AG09319 (cell line): ENCODE results near the gene SYT14.

Source experiments
- DNase-seq: peaks from one replicate; pipeline ENCODE4 v3.0.0-alpha.2; 2010; ENCODE audit warnings: low read depth; ENCODE audit errors: extremely low read depth
- TF ChIP-seq, protein P1 (sequence below): IDR thresholded peaks from 2 replicates; pipeline ENCODE4 v1.5.1; 2011; ENCODE audit warnings: low read depth, mild to moderate bottlenecking, inconsistent platforms, low read length, moderate library complexity

SYT14 gene

DNA sequence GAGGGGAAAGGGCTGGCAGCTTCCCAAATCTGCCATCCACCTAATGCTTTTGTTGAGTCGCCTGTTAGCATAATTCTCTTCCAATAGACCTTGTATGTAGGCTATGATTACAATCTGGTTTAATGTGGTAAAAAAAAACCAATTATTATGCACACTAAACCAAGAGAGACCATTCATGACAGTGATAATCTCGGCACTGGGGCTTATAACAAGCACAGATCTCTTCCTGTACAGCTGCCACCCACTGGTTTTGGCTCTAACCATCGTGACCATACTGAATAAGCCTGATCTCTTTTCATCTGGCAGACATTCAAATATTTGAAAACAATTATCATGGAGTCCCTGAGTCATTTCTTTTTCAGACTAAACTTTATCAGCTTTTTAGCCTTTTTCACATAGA lies 12.0 kb upstream of the SYT14 start:
- TF ChIP-seq, protein P1, sequence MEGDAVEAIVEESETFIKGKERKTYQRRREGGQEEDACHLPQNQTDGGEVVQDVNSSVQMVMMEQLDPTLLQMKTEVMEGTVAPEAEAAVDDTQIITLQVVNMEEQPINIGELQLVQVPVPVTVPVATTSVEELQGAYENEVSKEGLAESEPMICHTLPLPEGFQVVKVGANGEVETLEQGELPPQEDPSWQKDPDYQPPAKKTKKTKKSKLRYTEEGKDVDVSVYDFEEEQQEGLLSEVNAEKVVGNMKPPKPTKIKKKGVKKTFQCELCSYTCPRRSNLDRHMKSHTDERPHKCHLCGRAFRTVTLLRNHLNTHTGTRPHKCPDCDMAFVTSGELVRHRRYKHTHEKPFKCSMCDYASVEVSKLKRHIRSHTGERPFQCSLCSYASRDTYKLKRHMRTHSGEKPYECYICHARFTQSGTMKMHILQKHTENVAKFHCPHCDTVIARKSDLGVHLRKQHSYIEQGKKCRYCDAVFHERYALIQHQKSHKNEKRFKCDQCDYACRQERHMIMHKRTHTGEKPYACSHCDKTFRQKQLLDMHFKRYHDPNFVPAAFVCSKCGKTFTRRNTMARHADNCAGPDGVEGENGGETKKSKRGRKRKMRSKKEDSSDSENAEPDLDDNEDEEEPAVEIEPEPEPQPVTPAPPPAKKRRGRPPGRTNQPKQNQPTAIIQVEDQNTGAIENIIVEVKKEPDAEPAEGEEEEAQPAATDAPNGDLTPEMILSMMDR = no peak
- peak; percentile 67 for DNase-seq

DNA sequence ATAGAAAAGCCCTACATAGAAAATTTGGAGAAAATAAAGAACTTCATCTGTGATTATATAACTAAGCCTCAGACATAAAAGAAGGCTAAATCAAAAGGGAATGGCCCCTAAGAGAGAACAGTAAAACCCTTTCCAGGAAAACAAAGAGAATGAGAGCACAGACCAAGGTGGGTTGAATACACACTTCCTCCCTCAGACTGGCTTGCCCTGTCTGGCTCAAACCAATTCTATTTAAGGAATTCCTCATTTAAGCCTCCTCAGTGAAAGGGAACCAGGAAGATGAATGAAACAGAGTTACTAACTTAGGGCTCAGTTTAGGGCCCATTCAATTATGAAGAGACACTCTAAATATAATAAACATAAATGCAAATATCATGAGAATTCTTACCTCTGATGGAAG lies 10.6 kb upstream of the SYT14 start:
- no peak for DNase-seq
- TF ChIP-seq, protein P1 = no peak

DNA sequence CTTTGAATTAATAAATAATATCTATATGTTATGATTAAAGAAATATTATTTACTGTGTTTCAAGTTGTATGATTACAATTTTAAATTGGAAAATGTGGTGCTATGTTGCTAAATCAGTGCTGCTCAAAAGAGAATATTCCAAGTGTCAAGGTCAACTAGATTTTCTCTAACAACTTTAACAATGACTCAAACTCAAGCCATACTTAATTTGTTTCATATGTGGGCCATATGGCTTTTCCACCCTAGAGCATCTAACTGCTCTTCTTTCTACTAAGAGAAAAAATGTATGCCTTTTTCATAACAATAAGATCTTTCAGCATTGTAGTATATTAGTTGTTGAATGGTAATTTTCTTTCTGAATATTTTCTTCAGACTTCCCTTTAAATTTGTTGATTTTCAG lies 8.3 kb upstream of the SYT14 start:
- peak; percentile 35 for DNase-seq
- TF ChIP-seq, protein P1 = no peak

DNA sequence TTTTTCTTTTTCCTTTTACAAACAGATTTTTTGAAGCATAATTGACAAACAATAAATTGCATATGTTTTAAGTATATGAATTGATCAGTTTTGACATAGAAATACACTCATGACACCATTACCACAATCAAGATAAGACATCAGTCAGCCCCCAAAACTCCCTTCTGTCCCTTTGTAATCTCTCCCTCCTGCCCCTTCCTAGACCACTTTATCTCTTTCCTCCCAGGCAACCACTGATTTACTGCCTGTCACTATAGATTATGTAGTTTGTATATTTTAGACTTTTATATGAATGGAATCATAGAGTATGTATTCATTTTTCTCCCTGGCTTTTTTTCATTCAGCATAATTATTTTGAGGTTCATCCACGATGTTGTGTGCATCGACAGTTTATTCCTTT lies 6.9 kb upstream of the SYT14 start:
- DNase-seq = no peak
- TF ChIP-seq, protein P1 = no peak

DNA sequence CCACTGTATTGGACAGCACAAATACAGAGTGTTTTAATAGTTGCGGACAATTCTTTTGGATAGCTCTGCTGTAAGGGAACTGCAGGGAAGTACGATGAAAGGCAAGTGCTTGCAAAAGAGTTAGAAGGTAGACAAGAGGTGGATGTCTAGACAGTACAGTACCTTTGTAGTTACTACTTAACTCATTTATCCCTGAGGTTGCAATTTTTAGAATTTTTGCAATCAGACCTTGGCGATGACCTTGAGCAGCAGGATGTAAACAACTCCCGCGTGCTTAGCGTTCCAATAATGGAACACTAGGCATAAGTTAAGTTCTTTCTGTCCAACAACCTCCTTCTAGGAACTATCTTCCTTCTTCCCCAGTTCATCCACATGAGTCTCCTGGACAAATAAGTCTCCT lies 1.9 kb upstream of the SYT14 start:
- TF ChIP-seq, protein P1 = no peak
- DNase-seq = no peak

DNA sequence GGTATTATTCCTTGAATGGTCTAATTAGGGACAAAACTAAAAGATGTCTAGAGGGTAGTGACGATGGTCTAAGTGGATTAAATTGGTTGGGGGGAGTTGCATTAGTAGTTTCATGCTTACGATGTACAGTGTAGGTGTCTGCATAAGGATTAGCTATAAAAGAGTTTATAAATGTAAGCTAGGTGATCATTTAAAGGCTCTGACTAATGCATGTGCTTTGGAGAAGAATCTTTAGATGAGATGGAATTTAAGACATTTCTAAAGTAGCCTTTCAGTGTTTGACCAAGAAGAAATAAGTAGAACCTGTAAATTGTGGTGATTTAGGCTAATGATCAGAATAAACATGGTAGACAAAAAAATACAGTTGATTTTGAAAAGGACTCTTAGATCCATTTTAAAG lies 7.4 kb downstream of the SYT14 start:
- DNase-seq = no peak
- TF ChIP-seq, protein P1 = no peak

DNA sequence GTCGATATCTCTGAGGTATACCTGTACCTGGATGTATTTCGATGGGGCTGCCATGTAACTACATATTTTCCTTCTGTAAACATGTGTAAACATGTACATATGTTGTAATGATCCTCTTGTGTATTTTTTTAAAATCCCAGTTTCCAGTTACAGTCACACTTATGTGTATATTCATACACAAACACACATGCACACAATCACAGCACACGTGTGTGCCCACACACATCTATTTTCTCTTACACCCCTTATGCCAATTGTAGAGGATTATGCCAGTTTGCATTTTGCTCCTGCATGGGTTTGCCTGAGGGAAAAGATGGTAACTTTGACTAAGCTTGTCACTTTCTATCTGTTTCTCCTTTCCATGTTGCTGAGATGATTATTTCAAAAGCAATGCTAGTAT lies 10.1 kb downstream of the SYT14 start:
- DNase-seq = no peak
- TF ChIP-seq, protein P1 = no peak
